H1 (cell line): Measurements from ENCODE around the gene DIAPH2. TPM values are rescaled to one million over a fixed set of nuclear protein-coding genes. Genes with fewer than 3 reads are reported as not detected.

Experiments
- CTCF ChIA-PET: fragments of 300-600 bp; sonication (Branson Sonifier 250); formaldehyde crosslinking; loops from one replicate; lab custom pipeline; 2021; ENCODE audit not compliant: partially characterized antibody; lab: Charles Lee
- POLR2A ChIA-PET: fragments of 300-600 bp; sonication (Branson Sonifier 250); formaldehyde crosslinking; loops from one replicate; lab custom pipeline; 2021; ENCODE audit warnings: inconsistent platforms; ENCODE audit not compliant: partially characterized antibody; lab: Charles Lee
- DNase-seq, 2 experiments: peaks; one replicate each; pipeline versions ENCODE4 v3.0.0 to v3.0.0-alpha.2; 2010 to 2022; ENCODE audit warnings: low spot score in 2 of 2, low read depth in 1 of 2, mixed read lengths in 1 of 2
- FAIRE-seq: peaks from 2 replicates; lab custom pipeline; 2011; peaks lifted over from hg19 to GRCh38; lab: Jason Lieb, UNC
- H2AFZ ChIP-seq: 2 replicates; pipeline ENCODE4 v1.8.1; 2012; ENCODE audit warnings: low read length, inconsistent platforms
- H2AK5ac ChIP-seq: 2 replicates; pipeline ENCODE4 v1.6.1; 2013; ENCODE audit warnings: low read depth, low read length
- H2BK120ac ChIP-seq: replicated peaks from 2 replicates; pipeline ENCODE3; 2013; ENCODE audit warnings: low read depth, low read length, inconsistent platforms
- H2BK12ac ChIP-seq: 2 replicates; pipeline ENCODE4 v1.6.1; 2013; ENCODE audit warnings: low read depth, low read length
- H2BK15ac ChIP-seq: 2 replicates; pipeline ENCODE4 v1.6.1; 2013; ENCODE audit warnings: low read length
- H2BK20ac ChIP-seq: 2 replicates; pipeline ENCODE4 v1.6.1; 2013; ENCODE audit warnings: low read length
- H2BK5ac ChIP-seq: 2 replicates; pipeline ENCODE4 v1.6.1; 2013; ENCODE audit warnings: low read depth, low read length
- H3K14ac ChIP-seq: 2 replicates; pipeline ENCODE4 v1.6.1; 2013; ENCODE audit warnings: inconsistent platforms; ENCODE audit not compliant: insufficient read length
- H3K18ac ChIP-seq: 2 replicates; pipeline ENCODE4 v1.6.1; 2013; ENCODE audit warnings: low read length; ENCODE audit errors: extremely low read depth
- H3K23ac ChIP-seq: 2 replicates; pipeline ENCODE4 v1.6.1; 2013; ENCODE audit warnings: inconsistent platforms; ENCODE audit not compliant: insufficient read length
- H3K23me2 ChIP-seq: 2 replicates; pipeline ENCODE4 v1.6.1; 2013; ENCODE audit warnings: low read depth, low read length
- H3K27ac ChIP-seq: 2 replicates; pipeline ENCODE4 v1.6.1; 2011; ENCODE audit warnings: low read depth, low read length, inconsistent platforms
- H3K27me3 ChIP-seq, 4 experiments: replicated peaks in 1 of 4; 1 replicate in 1 of 4; 2 replicates in 3 of 4; pipeline versions ENCODE4 v1.6.1 to v1.8.1; 2011 to 2013; ENCODE audit warnings: low read length in 3 of 4, mild to moderate bottlenecking in 3 of 4, inconsistent platforms in 2 of 4, mixed read lengths in 2 of 4, moderate library complexity in 1 of 4; ENCODE audit not compliant: control insufficient read depth in 3 of 4, insufficient read depth in 3 of 4; ENCODE audit errors: extremely low read depth in 1 of 4
- H3K36me3 ChIP-seq, 4 experiments: 2 replicates each; pipeline versions ENCODE4 v1.6.1 to v1.8.1; 2011 to 2013; ENCODE audit warnings: mild to moderate bottlenecking in 4 of 4, low read length in 3 of 4, moderate library complexity in 2 of 4, control low read depth in 1 of 4, inconsistent platforms in 1 of 4; ENCODE audit not compliant: insufficient read depth in 4 of 4, control insufficient read depth in 2 of 4
- H3K4ac ChIP-seq: replicated peaks from 2 replicates; pipeline ENCODE3; 2013; ENCODE audit warnings: low read length, low read depth, mixed read lengths, inconsistent platforms; ENCODE audit not compliant: insufficient read length
- H3K4me1 ChIP-seq, 4 experiments: replicated peaks in 1 of 4; 1 replicate in 1 of 4; 2 replicates in 3 of 4; pipeline versions ENCODE4 v1.6.1 to v1.8.1; 2011 to 2013; ENCODE audit warnings: low read length in 3 of 4, inconsistent platforms in 2 of 4, mixed read lengths in 1 of 4; ENCODE audit not compliant: insufficient read depth in 4 of 4, control insufficient read depth in 3 of 4
- H3K4me2 ChIP-seq, 2 experiments: 2 replicates each; pipeline versions ENCODE4 v1.6.1 to v1.8.1; 2011 to 2013; ENCODE audit warnings: low read depth in 2 of 2, low read length in 2 of 2, control low read depth in 1 of 2, inconsistent platforms in 1 of 2, mild to moderate bottlenecking in 1 of 2; ENCODE audit not compliant: insufficient read depth in 1 of 2
- H3K4me3 ChIP-seq, 4 experiments: fragments of 200-600, 300-600 bp in 1 of 4; sonication (generic), shearing (Covaris generic), sonication (Bioruptor Twin) in 1 of 4; 2 replicates each; pipeline versions ENCODE4 v1.5.1 to v1.8.1; 2011 to 2016; ENCODE audit warnings: low read length in 4 of 4, low read depth in 3 of 4, control low read depth in 2 of 4, inconsistent platforms in 2 of 4, mild to moderate bottlenecking in 2 of 4, mixed read lengths in 1 of 4, moderate library complexity in 1 of 4; ENCODE audit not compliant: insufficient read depth in 2 of 4; ENCODE audit errors: extremely low read depth in 1 of 4
- H3K56ac ChIP-seq: replicated peaks from 2 replicates; pipeline ENCODE3; 2013; ENCODE audit warnings: low read depth, mild to moderate bottlenecking, mixed read lengths, low read length, inconsistent platforms; ENCODE audit not compliant: insufficient read length
- H3K79me1 ChIP-seq: 2 replicates; pipeline ENCODE4 v1.6.1; 2013; ENCODE audit warnings: low read depth, low read length, control low read depth
- H3K79me2 ChIP-seq, 2 experiments: 2 replicates each; pipeline versions ENCODE4 v1.6.1 to v1.8.1; 2012 to 2013; ENCODE audit warnings: low read length in 2 of 2, mild to moderate bottlenecking in 2 of 2, inconsistent platforms in 1 of 2; ENCODE audit not compliant: insufficient read depth in 2 of 2, control insufficient read depth in 1 of 2
- H3K9ac ChIP-seq, 4 experiments: replicated peaks in 1 of 4; 1 replicate in 1 of 4; 2 replicates in 3 of 4; pipeline versions ENCODE4 v1.6.1 to v1.8.1; 2011 to 2013; ENCODE audit warnings: low read depth in 3 of 4, low read length in 3 of 4, control low read depth in 2 of 4, mild to moderate bottlenecking in 2 of 4, moderate library complexity in 2 of 4, inconsistent platforms in 1 of 4; ENCODE audit errors: extremely low read depth in 1 of 4
- H3K9me3 ChIP-seq, 2 experiments: 2 replicates each; pipeline versions ENCODE4 v1.6.1 to v1.8.1; 2012 to 2013; ENCODE audit warnings: mild to moderate bottlenecking in 2 of 2, moderate library complexity in 2 of 2, control low read depth in 1 of 2, inconsistent platforms in 1 of 2, low read depth in 1 of 2, low read length in 1 of 2, mixed read lengths in 1 of 2; ENCODE audit not compliant: insufficient read depth in 2 of 2
- H4K20me1 ChIP-seq, 2 experiments: replicated peaks in 1 of 2; 2 replicates each; pipeline versions ENCODE3 to v1.8.1; 2011 to 2013; ENCODE audit warnings: inconsistent platforms in 2 of 2, low read length in 2 of 2, mild to moderate bottlenecking in 1 of 2; ENCODE audit not compliant: insufficient read depth in 2 of 2, control insufficient read depth in 1 of 2
- H4K5ac ChIP-seq: 2 replicates; pipeline ENCODE4 v1.6.1; 2013; ENCODE audit warnings: low read length, low read depth, mixed read lengths, inconsistent platforms; ENCODE audit not compliant: insufficient read length
- H4K8ac ChIP-seq: 2 replicates; pipeline ENCODE4 v1.8.0; 2013; ENCODE audit warnings: mild to moderate bottlenecking, moderate library complexity, low read length, inconsistent platforms; ENCODE audit not compliant: insufficient read depth; ENCODE audit errors: extremely low read depth
- H4K91ac ChIP-seq: replicated peaks from 2 replicates; pipeline ENCODE3; 2013; ENCODE audit warnings: low read length, mixed read lengths, inconsistent platforms; ENCODE audit not compliant: insufficient read length
- BACH1 ChIP-seq: IDR thresholded peaks from 2 replicates; pipeline ENCODE4 v1.6.1; 2012; ENCODE audit warnings: low read length, improper control_type of control experiment
- BRCA1 ChIP-seq: IDR thresholded peaks from 2 replicates; pipeline ENCODE4 v1.6.1; 2012; ENCODE audit warnings: low read depth, low read length, improper control_type of control experiment
- CBX5 ChIP-seq: fragments of 300-800, 300-1000 bp; sonication (generic); IDR thresholded peaks from 2 replicates; pipeline ENCODE4 v1.7.1; 2016; ENCODE audit warnings: antibody characterized with exemption, low read length, low read depth
- HDAC6 ChIP-seq: IDR thresholded peaks from one replicate; pipeline ENCODE4 v1.7.1; 2012; ENCODE audit warnings: low read depth, mild to moderate bottlenecking, inconsistent platforms, low read length, moderate library complexity
- POLR2AphosphoS5 ChIP-seq: IDR thresholded peaks from 2 replicates; pipeline ENCODE4 v1.6.1; 2011; ENCODE audit warnings: low read depth, low read length
- SUZ12 ChIP-seq: fragments of 200-600 bp; sonication (generic); IDR thresholded peaks from 2 replicates; pipeline ENCODE4 v1.6.1; 2012; ENCODE audit warnings: mild to moderate bottlenecking, inconsistent platforms, low read length, moderate library complexity, mixed read lengths
- TAF7 ChIP-seq: optimal IDR thresholded peaks from 2 replicates; pipeline ENCODE3; 2011; ENCODE audit warnings: low read depth, mild to moderate bottlenecking, inconsistent platforms, low read length, moderate library complexity, borderline replicate concordance
- TBP ChIP-seq: IDR thresholded peaks from 2 replicates; pipeline ENCODE4 v1.6.1; 2011; ENCODE audit warnings: low read depth, low read length, improper control_type of control experiment
- ZNF274 ChIP-seq: IDR thresholded peaks from 2 replicates; pipeline ENCODE4 v1.7.0; 2012; ENCODE audit warnings: low read length, borderline replicate concordance; ENCODE audit errors: extremely low read depth
- WGBS, 2 experiments: shearing (Covaris generic) in 1 of 2; methylation state at CpG; one replicate each; pipeline versions ENCODE4 v1.1.6 to v1.1.7; 2013 to 2015; ENCODE audit warnings: low lambda C conversion rate in 2 of 2, mixed read lengths in 2 of 2, inconsistent platforms in 1 of 2, low coverage in 1 of 2, missing lambda C conversion rate in 1 of 2; ENCODE audit not compliant: insufficient replicate concordance in 2 of 2, insufficient coverage in 1 of 2, insufficient read length in 1 of 2; ENCODE audit errors: extremely low coverage in 1 of 2, missing lambda C conversion rate in 1 of 2; 5-methylcytosine and 5-hydroxymethylcytosine counted together
- polyA plus RNA-seq, 7 experiments: library from polyadenylated mRNA; depleted of rRNA in 3 of 7; stranded (reverse) in 5 of 7; unstranded in 2 of 7; fragments of >200 nt in 5 of 7; fragments of 200-250 nt in 2 of 7; gene quantifications; 1 replicate in 5 of 7; 2 replicates in 1 of 7; 4 replicates in 1 of 7; pipeline versions ENCODE4 v1.2.1 to v1.2.3, GENCODE V29; 2011 to 2013; ENCODE audit warnings: missing spikeins in 2 of 7, mixed read lengths in 2 of 7
- total RNA-seq: library from RNA; stranded (reverse); fragmentation: NEBNext Ultra II Directional; extraction: Animal tissue kit (Norgen Biotek cat#: 25700); gene quantifications from 2 replicates; pipeline ENCODE4 v1.2.1, GENCODE V29; 2021

DIAPH2 gene
- total and polyA plus RNA-seq, 2 of the 8 experiments (the other 6 are each of a cell fraction or from before 2014, with no cell fraction given): 4.4 to 24.3 TPM

DNA sequence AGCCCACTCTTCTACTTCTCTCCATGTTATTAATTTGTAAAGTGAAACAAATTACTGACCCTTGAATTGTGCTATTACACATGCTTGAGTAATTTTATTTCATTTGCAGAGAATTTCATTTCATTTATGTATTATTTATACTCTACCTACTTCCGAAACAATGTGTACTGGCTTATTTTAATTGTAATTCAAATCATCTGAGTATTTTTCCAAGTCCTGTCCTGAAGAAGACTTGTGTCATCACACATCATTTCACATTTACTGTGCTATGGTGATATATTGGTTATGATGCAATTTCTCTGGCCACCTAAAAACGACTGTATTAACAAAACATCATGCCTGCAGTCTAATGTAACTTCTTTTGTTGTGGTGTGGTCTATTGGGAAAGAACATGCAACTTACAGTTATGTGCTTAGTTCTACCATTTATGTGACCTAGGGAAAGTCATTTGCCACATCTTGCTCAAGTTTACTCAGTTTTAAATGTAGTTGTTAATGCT is 583.6 kb downstream of the DIAPH2 start:
- Histone ChIP-seq H2AFZ (no peak overlapping the region), H3K27me3 (no peaks in the 10 kb centered on the region), H3K9me3 (no peaks in the 10 kb centered on the region), H2BK5ac (no peak overlapping the region), H2BK20ac (no peak overlapping the region), H3K23ac (no peak overlapping the region), H3K9ac (no peak overlapping the region), H4K91ac (no peak overlapping the region), H2BK15ac (no peak overlapping the region), H3K23me2 (no peaks in the 10 kb centered on the region), H3K4me3 (no peak overlapping the region), H4K20me1 (no peaks in the 10 kb centered on the region), H3K27ac (no peak overlapping the region), H3K18ac (no peak overlapping the region), H3K36me3 (no peaks in the 10 kb centered on the region), H3K4me2 (no peak overlapping the region), H3K79me2 (no peaks in the 10 kb centered on the region), H4K5ac (no peak overlapping the region), H4K8ac (no peak overlapping the region), H3K56ac (no peak overlapping the region), H2AK5ac (no peak overlapping the region), H3K4ac (no peak overlapping the region), H3K4me1 (no peaks in the 10 kb centered on the region), H3K14ac (no peak overlapping the region), H2BK120ac (no peak overlapping the region), H2BK12ac (no peak overlapping the region), H3K79me1 (no peaks in the 10 kb centered on the region)
- POLR2A ChIA-PET: no interaction called here
- WGBS, 2 experiments: 85% methylated on average over 2 of the region's 2 CpGs; no CpG with 5 or more reads in 1 of the 2 experiments
- FAIRE-seq (no peak), DNase-seq (no peak)
- CTCF ChIA-PET: no interaction called here
- TF ChIP-seq HDAC6: no peak
- no peak for TF ChIP-seq BACH1
- TF ChIP-seq ZNF274: no peak
- TF ChIP-seq POLR2AphosphoS5: no peak
- TF ChIP-seq BRCA1: no peak
- TF ChIP-seq CBX5: no peak
- no peak for TF ChIP-seq TAF7
- no peak for TF ChIP-seq SUZ12
- no peak for TF ChIP-seq TBP
